Activated B cell treated with CpG ODN at 0.5 μM for 24 hours (primary cell): ENCODE data around the gene ARPP19. TPM values are rescaled to one million over a fixed set of nuclear protein-coding genes. Genes with fewer than 3 reads are reported as not detected.

Source experiments
- ATAC-seq: fragments of 200-7000 bp; cut with Tn5 transposase; one replicate; pipeline ENCODE4 v1.10.0; 2021; ENCODE audit warnings: low read depth, mild to moderate bottlenecking, moderate library complexity
- CTCF ChIA-PET: fragments of 350-600 bp; sonication (Branson Sonifier 250); formaldehyde crosslinking; loops from one replicate; lab custom pipeline; 2021; ENCODE audit warnings: antibody characterized with exemption; lab: Charles Lee
- POLR2A ChIA-PET: fragments of 350-600 bp; sonication (Branson Sonifier 250); formaldehyde crosslinking; loops from one replicate; lab custom pipeline; 2021; ENCODE audit warnings: antibody characterized with exemption; lab: Charles Lee
- DNase-seq: peaks from one replicate; pipeline ENCODE4 v3.0.0; 2022
- H3K27ac Mint-ChIP-seq: one replicate; pipeline ENCODE4 v1.8.0; 2020; ENCODE audit warnings: mixed read lengths
- H3K27me3 Mint-ChIP-seq: one replicate; pipeline ENCODE4 v1.8.0; 2021; ENCODE audit warnings: mixed read lengths
- H3K36me3 Mint-ChIP-seq: one replicate; pipeline ENCODE4 v1.8.0; 2021; ENCODE audit warnings: low read depth, mixed read lengths
- H3K4me1 Mint-ChIP-seq: one replicate; pipeline ENCODE4 v1.8.0; 2021; ENCODE audit warnings: mixed read lengths
- H3K4me3 Mint-ChIP-seq: one replicate; pipeline ENCODE4 v1.8.0; 2020; ENCODE audit warnings: mild to moderate bottlenecking, mixed read lengths
- H3K9me3 Mint-ChIP-seq: one replicate; pipeline ENCODE4 v1.8.0; 2020; ENCODE audit warnings: mixed read lengths
- CTCF ChIP-seq: fragments of 200-600 bp; IDR thresholded peaks from one replicate; pipeline ENCODE4 v1.8.0; 2022; ENCODE audit warnings: antibody characterized with exemption, mild to moderate bottlenecking
- intact Hi-C: fragments of 100-400 bp; cut with micrococcal nuclease; formaldehyde crosslinking; loops from one replicate; pipeline ENCODE4 v1.15.1; 2024
- total RNA-seq: library from RNA; stranded (reverse); gene quantifications from 2 replicates; pipeline ENCODE4 v1.2.3, GENCODE V29; 2022

The ARPP19 gene
- total RNA-seq, 1 donor from 2014 or later: 153 TPM

- H3K4me1 Mint-ChIP-seq: peaks cover 37% of the 10 kb centered on the region
- H3K9me3 Mint-ChIP-seq: no peaks in the 10 kb centered on the region
- POLR2A ChIA-PET: no interaction called here
- ATAC-seq: no peak
- intact Hi-C loops: loop anchor here (1.0 to 2.0 kb wide), 2 partner anchors 20 to 36 kb away; no protein-coding TSS in a partner anchor
- H3K4me3 Mint-ChIP-seq: no peak overlapping the region
- DNase-seq: no peak
- TF ChIP-seq CTCF: no peak
- peak overlapping the region; percentile 54 for H3K27ac Mint-ChIP-seq
- H3K36me3 Mint-ChIP-seq: no peaks in the 10 kb centered on the region
- CTCF ChIA-PET: no interaction called here
- no peaks in the 10 kb centered on the region for H3K27me3 Mint-ChIP-seq
These were observed 66.2 kb downstream of the ARPP19 start for GRCh38 chr15:52502608-52503007.

GRCh38 chr15:52499506-52499905 is 69.3 kb downstream of the ARPP19 start:
- H3K36me3 Mint-ChIP-seq: no peaks in the 10 kb centered on the region
- DNase-seq: no peak
- H3K9me3 Mint-ChIP-seq: no peaks in the 10 kb centered on the region
- no peak for ATAC-seq
- ChIA-PET CTCF (no interaction called here), POLR2A (no interaction called here)
- no peak overlapping the region for H3K4me3 Mint-ChIP-seq
- H3K27ac Mint-ChIP-seq: no peak overlapping the region
- no peak for TF ChIP-seq CTCF
- H3K4me1 Mint-ChIP-seq: peaks cover 43% of the 10 kb centered on the region
- intact Hi-C loops: no loop called here
- no peaks in the 10 kb centered on the region for H3K27me3 Mint-ChIP-seq

GRCh38 chr15:52498706-52499105 is 70.1 kb downstream of the ARPP19 start:
- Mint-ChIP-seq H3K4me1 (peaks cover 35% of the 10 kb centered on the region), H3K27ac (no peak overlapping the region), H3K4me3 (no peak overlapping the region), H3K36me3 (no peaks in the 10 kb centered on the region), H3K9me3 (no peaks in the 10 kb centered on the region), H3K27me3 (no peaks in the 10 kb centered on the region)
- CTCF ChIA-PET: no interaction called here
- ATAC-seq: no peak
- intact Hi-C loops: no loop called here
- TF ChIP-seq CTCF: no peak
- no peak for DNase-seq
- POLR2A ChIA-PET: interaction anchor here (1.0 kb wide), 1 partner anchor 8 kb away, joined by 4 read pairs; no protein-coding TSS in a partner anchor

Other genes starting within 250 kb of the ARPP19 start
- 41.7 and 49.1 TPM in 2 replicates for gene MYO5A, start 40.1 kb downstream of the ARPP19 start, total RNA-seq
- 73.8 and 96.8 TPM in 2 replicates for gene ATOSA, start 110.4 kb upstream of the ARPP19 start, total RNA-seq
- gene ONECUT1, start 221.3 kb upstream of the ARPP19 start, total RNA-seq: 0.44 TPM in 1 of 2 replicates, not detected in the other